Activated CD4-positive, alpha-beta T cell treated with anti-CD3 and anti-CD28 coated beads, Interleukin-2, amount 10 ng/mL, durations not matched to agents 7 days and 5 days (primary cell): Measurements from ENCODE around the gene FURIN. TPM values are rescaled to one million over a fixed set of nuclear protein-coding genes. Genes with fewer than 3 reads are reported as not detected.

Experiments used
- CTCF ChIA-PET: fragments of 350-600 bp; sonication (Branson Sonifier 250); formaldehyde crosslinking; loops from one replicate; lab custom pipeline; 2021; ENCODE audit warnings: antibody characterized with exemption; lab: Charles Lee
- POLR2A ChIA-PET: fragments of 350-600 bp; sonication (Branson Sonifier 250); formaldehyde crosslinking; loops from one replicate; lab custom pipeline; 2021; ENCODE audit warnings: antibody characterized with exemption; lab: Charles Lee
- DNase-seq: peaks from one replicate; pipeline ENCODE4 v3.0.0-alpha.2; 2020
- H3K27ac Mint-ChIP-seq: one replicate; pipeline ENCODE4 v1.8.0; 2021; ENCODE audit warnings: mild to moderate bottlenecking, moderate library complexity, mixed read lengths
- H3K27me3 Mint-ChIP-seq: one replicate; pipeline ENCODE4 v1.8.0; 2021; ENCODE audit warnings: mixed read lengths
- H3K36me3 Mint-ChIP-seq: one replicate; pipeline ENCODE4 v1.8.0; 2021; ENCODE audit warnings: low read depth, mixed read lengths
- H3K4me1 Mint-ChIP-seq: one replicate; pipeline ENCODE4 v1.8.0; 2021; ENCODE audit warnings: mixed read lengths
- H3K4me3 Mint-ChIP-seq: one replicate; pipeline ENCODE4 v1.8.0; 2021; ENCODE audit warnings: mild to moderate bottlenecking, moderate library complexity, mixed read lengths
- H3K9me3 Mint-ChIP-seq: one replicate; pipeline ENCODE4 v1.8.0; 2021; ENCODE audit warnings: mixed read lengths
- total RNA-seq, 2 experiments: library from RNA; stranded (reverse); gene quantifications; one replicate each; pipeline ENCODE4 v1.2.3, GENCODE V29; 2021

The FURIN gene
- total RNA-seq, 2 experiments from 2014 or later = 148 to 153 TPM

GRCh38 chr15:90901175-90902039, 33.0 kb downstream of the FURIN start:
- ChIA-PET POLR2A (no interaction called here), CTCF (interaction anchor here (0.8 to 6.3 kb wide), 6 partner anchors 16 to 608 kb away, joined by 3 to 63 read pairs (median 5); partner anchors contain the start of genes FES, HDDC3 and UNC45A)
- Mint-ChIP-seq H3K4me3 (peak overlapping the region; percentile 85), H3K36me3 (peaks cover 16% of the 10 kb centered on the region), H3K9me3 (no peaks in the 10 kb centered on the region), H3K27me3 (no peaks in the 10 kb centered on the region), H3K27ac (peak overlapping the region; percentile 94), H3K4me1 (peaks cover 24% of the 10 kb centered on the region)
- DNase-seq = no peak

GRCh38 chr15:90902040-90902839, 33.9 kb downstream of the FURIN start:
- no peaks in the 10 kb centered on the region for H3K9me3 Mint-ChIP-seq
- peaks cover 24% of the 10 kb centered on the region for H3K4me1 Mint-ChIP-seq
- CTCF ChIA-PET = interaction anchor here (0.8 to 6.3 kb wide), 12 partner anchors 8 to 609 kb away, joined by 3 to 63 read pairs (median 4); partner anchors contain the start of genes FES, HDDC3 and UNC45A
- no peaks in the 10 kb centered on the region for H3K27me3 Mint-ChIP-seq
- H3K36me3 Mint-ChIP-seq = peaks cover 19% of the 10 kb centered on the region
- H3K27ac Mint-ChIP-seq = peak overlapping the region; percentile 94
- POLR2A ChIA-PET = interaction anchor here (0.6 to 1.1 kb wide), 2 partner anchors 28 to 29 kb away, joined by 3 to 4 read pairs; no protein-coding TSS in a partner anchor
- H3K4me3 Mint-ChIP-seq = peak overlapping the region; percentile 85
- peak; percentile 77 for DNase-seq

- peak; percentile 71 for DNase-seq
- peaks cover 27% of the 10 kb centered on the region for H3K36me3 Mint-ChIP-seq
- ChIA-PET POLR2A (interaction anchor here (0.6 to 1.1 kb wide), 5 partner anchors 19 to 379 kb away, joined by 3 to 6 read pairs (median 4); partner anchors contain the start of gene RCCD1), CTCF (interaction anchor here (0.7 to 6.3 kb wide), 16 partner anchors 8 to 479 kb away, joined by 3 to 63 read pairs (median 4); partner anchors contain the start of genes BLM, FES, HDDC3 and UNC45A)
- H3K27me3 Mint-ChIP-seq = no peaks in the 10 kb centered on the region
- H3K9me3 Mint-ChIP-seq = no peaks in the 10 kb centered on the region
- H3K27ac Mint-ChIP-seq = peak within 1 kb of the TSS; percentile 94
- H3K4me3 Mint-ChIP-seq = peak within 1 kb of the TSS; percentile 85
- H3K4me1 Mint-ChIP-seq = peaks cover 24% of the 10 kb centered on the region
These were observed 34.7 kb downstream of the FURIN start, which contains the start of gene MAN2A2 for GRCh38 chr15:90902840-90903732. TSS of gene MAN2A2 (plus strand) at chr15:90903302. CDS start at chr15:90904208, 906 bp downstream.

GRCh38 chr15:90903733-90904536, 35.5 kb downstream of the FURIN start:
- Mint-ChIP-seq H3K27me3 (no peaks in the 10 kb centered on the region), H3K36me3 (peaks cover 27% of the 10 kb centered on the region), H3K9me3 (no peaks in the 10 kb centered on the region), H3K4me1 (peaks cover 24% of the 10 kb centered on the region), H3K27ac (peak overlapping the region; percentile 85), H3K4me3 (peak overlapping the region; percentile 77)
- no peak for DNase-seq
- ChIA-PET CTCF (interaction anchor here (0.5 to 6.3 kb wide), 15 partner anchors 9 to 725 kb away, joined by 3 to 63 read pairs (median 4); partner anchors contain the start of genes BLM, FES, HDDC3 and UNC45A), POLR2A (interaction anchor here (0.6 to 1.1 kb wide), 5 partner anchors 18 to 379 kb away, joined by 3 to 6 read pairs (median 4); partner anchors contain the start of gene RCCD1)

GRCh38 chr15:90904746-90905145, 36.4 kb downstream of the FURIN start:
- no peaks in the 10 kb centered on the region for H3K27me3 Mint-ChIP-seq

GRCh38 chr15:90905306-90906180, 37.2 kb downstream of the FURIN start:
- peak overlapping the region; percentile 56 for H3K27ac Mint-ChIP-seq
- peaks cover 33% of the 10 kb centered on the region for H3K36me3 Mint-ChIP-seq
- H3K27me3 Mint-ChIP-seq = no peaks in the 10 kb centered on the region
- POLR2A ChIA-PET = no interaction called here
- H3K9me3 Mint-ChIP-seq = no peaks in the 10 kb centered on the region
- CTCF ChIA-PET = interaction anchor here (0.8 to 6.3 kb wide), 10 partner anchors 10 to 84 kb away, joined by 3 to 63 read pairs (median 4); partner anchors contain the start of genes FES, HDDC3 and UNC45A
- peaks cover 24% of the 10 kb centered on the region for H3K4me1 Mint-ChIP-seq
- no peak for DNase-seq
- peak overlapping the region; percentile 15 for H3K4me3 Mint-ChIP-seq

More at GRCh38 chr15:90904746-90905145, 36.4 kb downstream of the FURIN start:
- DNase-seq = no peak
- Mint-ChIP-seq H3K36me3 (peaks cover 30% of the 10 kb centered on the region), H3K27ac (no peak overlapping the region), H3K9me3 (no peaks in the 10 kb centered on the region), H3K4me1 (peaks cover 24% of the 10 kb centered on the region), H3K4me3 (no peak overlapping the region)
- CTCF ChIA-PET = interaction anchor here (0.5 to 6.3 kb wide), 9 partner anchors 8 to 187 kb away, joined by 3 to 63 read pairs (median 4); partner anchors contain the start of genes BLM, FES, HDDC3 and UNC45A
- POLR2A ChIA-PET = no interaction called here

GRCh38 chr15:90906181-90906849, 37.9 kb downstream of the FURIN start:
- ChIA-PET POLR2A (no interaction called here), CTCF (interaction anchor here (1.2 to 6.3 kb wide), 6 partner anchors 12 to 85 kb away, joined by 3 to 63 read pairs (median 5); partner anchors contain the start of genes HDDC3 and UNC45A)
- H3K27ac Mint-ChIP-seq = no peak overlapping the region
- DNase-seq = no peak
- no peak overlapping the region for H3K4me3 Mint-ChIP-seq
- H3K27me3 Mint-ChIP-seq = no peaks in the 10 kb centered on the region
- H3K36me3 Mint-ChIP-seq = peaks cover 37% of the 10 kb centered on the region
- H3K9me3 Mint-ChIP-seq = no peaks in the 10 kb centered on the region
- H3K4me1 Mint-ChIP-seq = peaks cover 21% of the 10 kb centered on the region

- peaks cover 37% of the 10 kb centered on the region for H3K36me3 Mint-ChIP-seq
- DNase-seq = no peak
- no peak overlapping the region for H3K27ac Mint-ChIP-seq
- ChIA-PET CTCF (interaction anchor here (0.5 to 1.6 kb wide), 3 partner anchors 21 to 482 kb away, joined by 3 to 6 read pairs (median 3); no protein-coding TSS in a partner anchor), POLR2A (no interaction called here)
- peaks cover 12% of the 10 kb centered on the region for H3K4me1 Mint-ChIP-seq
- H3K27me3 Mint-ChIP-seq = no peaks in the 10 kb centered on the region
- no peaks in the 10 kb centered on the region for H3K9me3 Mint-ChIP-seq
- H3K4me3 Mint-ChIP-seq = no peak overlapping the region
These were observed 38.8 kb downstream of the FURIN start for GRCh38 chr15:90907051-90907660.

- H3K4me1 Mint-ChIP-seq = peaks cover 12% of the 10 kb centered on the region
- ChIA-PET CTCF (interaction anchor here (1.0 to 2.0 kb wide), 3 partner anchors 21 to 25 kb away, joined by 3 to 8 read pairs (median 3); partner anchors contain the start of gene HDDC3), POLR2A (no interaction called here)
- H3K27ac Mint-ChIP-seq = no peak overlapping the region
- H3K4me3 Mint-ChIP-seq = no peak overlapping the region
- DNase-seq = no peak
- no peaks in the 10 kb centered on the region for H3K27me3 Mint-ChIP-seq
- peaks cover 39% of the 10 kb centered on the region for H3K36me3 Mint-ChIP-seq
- H3K9me3 Mint-ChIP-seq = no peaks in the 10 kb centered on the region
These were observed 39.6 kb downstream of the FURIN start for GRCh38 chr15:90907838-90908507.
